Activated T-helper 1 cell treated with anti-CD3 and anti-CD28 coated beads, Interleukin-2, amount 50 U/mL, for 16 hours (primary cell): ENCODE data around the gene PCDHGA7.
"Not testable (repeated sequence)": the region's sequence is repeated elsewhere in the genome, so short reads cannot be mapped to it uniquely, and the experiment has no call there.

Experiments used
- DNase-seq, 2 donors: peaks; one replicate each; pipeline ENCODE4 v3.0.0-alpha.2; 2020; ENCODE audit warnings: low read depth in 1 of 2, low spot score in 1 of 2

The PCDHGA7 gene

DNA sequence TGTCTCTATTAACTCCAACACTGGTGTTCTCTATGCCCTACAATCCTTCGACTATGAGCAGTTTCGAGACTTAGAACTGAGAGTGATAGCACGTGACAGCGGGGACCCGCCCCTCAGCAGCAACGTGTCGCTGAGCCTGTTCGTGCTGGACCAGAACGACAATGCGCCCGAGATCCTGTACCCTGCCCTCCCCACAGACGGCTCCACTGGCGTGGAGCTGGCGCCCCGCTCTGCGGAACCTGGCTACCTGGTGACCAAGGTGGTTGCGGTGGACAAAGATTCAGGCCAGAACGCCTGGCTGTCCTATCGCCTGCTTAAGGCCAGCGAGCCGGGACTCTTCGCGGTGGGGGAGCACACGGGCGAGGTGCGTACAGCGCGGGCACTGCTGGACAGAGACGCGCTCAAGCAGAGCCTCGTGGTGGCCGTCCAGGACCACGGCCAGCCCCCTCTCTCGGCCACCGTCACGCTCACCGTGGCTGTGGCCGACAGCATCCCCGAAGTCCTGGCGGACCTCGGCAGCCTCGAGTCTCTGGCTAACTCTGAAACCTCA lies 40.3 kb downstream of the PCDHGA7 start:
- no peak for DNase-seq

- no peak for DNase-seq
Observed at GRCh38 chr5:141427783-141428426, 45.4 kb downstream of the PCDHGA7 start.

GRCh38 chr5:141430332-141431113 lies 48.0 kb downstream of the PCDHGA7 start, which contains the start of gene PCDHGA12:
Gene PCDHGA12 (plus strand): TSS chr5:141430507. CDS start chr5:141430760, 253 bp downstream.
- DNase-seq: no peak

GRCh38 chr5:141431286-141431685 lies 48.7 kb downstream of the PCDHGA7 start:
- no peak for DNase-seq

- DNase-seq: not testable (repeated sequence)
Observed at GRCh38 chr5:141432308-141432707, 49.8 kb downstream of the PCDHGA7 start.

DNA sequence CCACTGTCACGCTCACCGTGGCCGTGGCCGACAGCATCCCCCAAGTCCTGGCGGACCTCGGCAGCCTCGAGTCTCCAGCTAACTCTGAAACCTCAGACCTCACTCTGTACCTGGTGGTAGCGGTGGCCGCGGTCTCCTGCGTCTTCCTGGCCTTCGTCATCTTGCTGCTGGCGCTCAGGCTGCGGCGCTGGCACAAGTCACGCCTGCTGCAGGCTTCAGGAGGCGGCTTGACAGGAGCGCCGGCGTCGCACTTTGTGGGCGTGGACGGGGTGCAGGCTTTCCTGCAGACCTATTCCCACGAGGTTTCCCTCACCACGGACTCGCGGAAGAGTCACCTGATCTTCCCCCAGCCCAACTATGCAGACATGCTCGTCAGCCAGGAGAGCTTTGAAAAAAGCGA lies 50.2 kb downstream of the PCDHGA7 start:
- not testable (repeated sequence) for DNase-seq

DNA sequence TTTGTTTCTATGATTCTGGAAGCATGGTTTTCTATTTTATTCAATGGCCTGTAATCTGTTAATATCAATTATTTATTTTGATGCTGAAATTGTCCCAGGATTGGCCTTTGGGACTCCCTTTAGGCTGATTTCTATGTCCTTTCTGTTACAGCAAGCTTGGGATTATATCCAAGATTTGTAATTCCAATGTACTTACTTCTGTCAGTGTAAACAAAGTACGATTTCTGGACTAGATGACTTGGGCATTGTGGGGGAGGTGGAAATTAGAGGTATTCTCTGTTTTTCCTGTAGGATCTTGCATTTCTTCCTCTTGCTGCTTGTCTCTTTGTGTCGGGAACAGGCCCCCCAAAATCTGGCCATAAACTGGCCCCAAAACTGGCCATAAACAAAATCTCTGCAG lies 51.5 kb downstream of the PCDHGA7 start:
- DNase-seq: no peak
